Ecto neural progenitor cell (in vitro differentiated cells): ENCODE measurements around the gene SLC16A2.
"Not testable (repeated sequence)": the region's sequence is repeated elsewhere in the genome, so short reads cannot be mapped to it uniquely, and the experiment has no call there.

Experiments
- DNase-seq: peaks from one replicate; pipeline ENCODE4 v3.0.0-alpha.2; 2018; ENCODE audit warnings: low spot score

Gene SLC16A2

GRCh38 chrX:74446876-74447275 is 25.6 kb downstream of the SLC16A2 start:
- no peak for DNase-seq

- no peak for DNase-seq
Observed at GRCh38 chrX:74448669-74449068, 27.4 kb downstream of the SLC16A2 start.

- DNase-seq = no peak
Observed at GRCh38 chrX:74449322-74449936, 28.1 kb downstream of the SLC16A2 start.

- DNase-seq = no peak
Observed at GRCh38 chrX:74449937-74450330, 28.6 kb downstream of the SLC16A2 start.

DNA sequence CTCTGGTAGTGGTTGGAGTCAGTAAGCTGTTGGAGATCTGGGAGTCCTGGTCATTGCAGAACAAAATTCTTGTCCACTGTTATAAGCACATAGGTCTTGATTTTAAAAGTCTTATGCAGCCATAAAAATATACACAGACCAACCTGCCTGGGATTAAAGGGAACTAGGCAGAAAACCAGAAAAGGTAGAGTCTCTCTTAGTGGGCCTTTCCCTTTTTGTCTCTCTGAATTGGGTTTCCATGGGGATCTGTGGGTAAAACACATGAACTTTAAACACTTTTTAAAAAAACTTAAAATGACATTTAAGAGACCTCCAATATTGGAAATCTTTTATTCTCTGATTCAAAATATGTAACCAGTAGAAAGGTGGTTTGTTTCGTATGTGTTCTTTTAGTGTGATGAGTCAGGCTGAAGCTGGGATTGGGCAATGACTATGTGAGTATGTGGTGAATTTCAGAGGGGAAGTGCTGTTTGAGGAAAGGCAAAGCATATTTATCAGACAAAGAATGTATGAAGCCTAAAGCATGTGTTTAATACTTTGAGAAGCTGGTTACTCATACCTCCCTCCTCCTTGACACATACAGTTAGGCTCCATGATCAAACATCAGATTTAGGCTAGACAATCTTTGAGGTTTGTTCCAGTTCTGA is 29.6 kb downstream of the SLC16A2 start:
- no peak for DNase-seq

DNA sequence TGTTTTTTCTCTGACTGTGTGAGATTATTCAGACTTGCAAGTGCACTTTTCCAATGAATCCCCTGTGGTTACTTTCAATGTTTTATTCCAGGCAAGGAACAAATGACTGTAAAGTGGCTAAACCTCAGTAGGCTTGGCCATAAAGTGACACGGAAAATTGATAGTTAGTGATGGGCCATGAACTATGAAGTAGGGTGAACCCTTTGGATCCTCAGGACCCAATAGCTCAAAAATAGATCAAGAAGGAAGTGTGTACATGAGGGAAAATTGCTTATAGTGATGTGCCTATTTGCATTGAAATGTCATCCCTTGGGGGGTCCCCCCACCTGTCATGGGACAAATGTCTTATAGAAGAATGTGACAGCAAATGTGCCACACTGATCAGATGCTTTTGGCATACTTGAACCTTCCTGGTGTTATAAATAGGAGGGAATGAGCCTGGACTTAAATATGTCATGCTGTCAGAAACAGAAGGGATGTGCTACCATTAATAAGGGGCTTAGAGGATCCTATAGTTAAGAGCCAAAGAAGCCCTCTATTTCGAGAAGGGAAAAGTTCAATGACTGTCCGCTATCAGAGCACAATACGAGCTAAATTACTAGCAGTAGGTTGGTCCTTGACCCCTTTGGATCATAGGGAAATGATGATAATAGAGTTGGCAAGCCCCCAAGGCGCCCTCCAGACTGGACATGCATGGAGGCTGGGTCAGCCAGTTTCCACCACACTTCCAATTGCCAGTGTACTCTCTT is 30.3 kb downstream of the SLC16A2 start:
- no peak for DNase-seq

DNA sequence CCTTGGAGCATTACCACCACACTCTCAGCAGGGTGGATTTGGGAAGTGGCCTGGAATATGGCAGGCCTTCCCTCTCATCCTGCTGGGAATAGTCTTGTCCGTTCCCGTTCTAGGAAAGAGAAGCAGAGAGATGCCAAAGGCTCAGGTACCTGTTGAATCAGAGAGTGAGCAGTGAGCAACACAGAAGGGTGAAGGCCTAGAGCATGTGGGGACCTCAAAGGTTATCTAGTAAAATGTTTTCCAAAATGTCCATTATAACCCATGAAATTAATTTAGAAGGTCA is 30.8 kb downstream of the SLC16A2 start:
- no peak for DNase-seq

DNA sequence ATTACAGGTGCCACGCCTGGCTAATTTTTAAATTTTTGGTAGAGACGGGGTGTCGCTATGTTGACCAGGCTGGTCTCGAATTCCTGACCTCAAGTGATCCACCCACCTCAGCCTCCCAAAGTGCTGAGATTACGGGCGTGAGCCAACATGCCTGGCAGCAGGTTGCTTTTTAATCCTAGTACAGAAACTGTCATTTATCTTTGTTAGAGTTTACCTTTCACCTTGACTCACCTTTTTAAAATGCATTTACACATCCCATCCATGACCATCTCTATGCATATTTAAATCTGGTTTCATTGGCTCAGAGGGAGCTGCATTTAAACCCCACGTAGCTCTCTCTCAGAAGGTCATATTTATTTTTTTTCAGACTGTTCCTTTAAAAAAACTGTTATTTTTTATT is 31.9 kb downstream of the SLC16A2 start:
- no peak for DNase-seq

DNA sequence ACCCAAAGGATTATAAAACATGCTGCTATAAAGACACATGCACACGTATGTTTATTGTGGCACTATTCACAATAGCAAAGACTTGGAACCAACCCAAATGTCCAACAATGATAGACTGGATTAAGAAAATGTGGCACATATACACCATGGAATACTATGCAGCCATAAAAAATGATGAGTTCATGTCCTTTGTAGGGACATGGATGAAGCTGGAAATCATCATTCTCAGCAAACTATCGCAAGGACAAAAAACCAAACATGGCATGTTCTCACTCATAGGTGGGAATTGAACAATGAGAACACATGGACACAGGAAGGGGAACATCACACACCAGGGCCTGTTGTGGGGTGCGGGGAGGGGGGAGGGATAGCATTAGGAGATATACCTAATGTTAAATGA is 32.9 kb downstream of the SLC16A2 start:
- not testable (repeated sequence) for DNase-seq

DNA sequence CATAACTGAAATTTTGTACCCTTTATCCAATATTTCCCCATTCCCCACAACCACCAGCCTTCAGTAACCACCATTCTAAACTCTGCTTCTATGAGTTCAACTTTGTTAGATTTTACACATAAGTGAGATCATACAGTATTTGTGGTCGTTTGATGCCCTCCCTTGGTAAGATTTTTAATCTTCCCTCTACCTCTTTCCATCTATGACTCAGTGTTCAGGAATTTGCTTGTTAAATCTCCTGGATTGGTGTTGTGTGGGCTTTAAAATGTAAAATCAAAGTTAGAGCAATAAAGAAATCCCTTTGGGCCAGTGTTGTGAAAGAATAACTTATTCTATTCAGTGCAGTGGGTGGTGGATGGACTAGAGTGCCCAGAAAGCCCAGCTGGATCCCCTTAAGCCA is 37.4 kb downstream of the SLC16A2 start:
- no peak for DNase-seq

- no peak for DNase-seq
Observed at GRCh38 chrX:74461384-74461783, 40.1 kb downstream of the SLC16A2 start.

- DNase-seq = no peak
Observed at GRCh38 chrX:74464722-74465121, 43.4 kb downstream of the SLC16A2 start.

DNA sequence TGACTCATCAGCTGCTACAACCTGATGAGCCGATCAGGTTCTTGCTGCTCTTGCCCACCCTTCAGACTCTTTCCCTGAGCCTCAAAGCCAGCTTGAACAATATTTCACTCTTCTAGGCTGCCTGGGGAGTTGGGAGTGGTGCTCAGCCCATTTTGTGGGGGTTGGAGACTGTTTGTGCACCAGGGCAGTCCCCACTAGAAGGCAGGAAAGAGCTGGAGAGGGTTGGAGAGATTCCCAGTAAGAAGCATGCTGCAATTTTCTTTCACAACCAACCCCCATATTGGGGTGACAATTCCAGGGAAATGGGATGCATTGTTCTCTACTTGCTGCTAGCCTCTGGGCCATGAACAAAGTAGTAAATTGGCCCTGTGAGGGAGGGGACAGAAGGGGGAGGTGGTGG is 44.1 kb downstream of the SLC16A2 start:
- DNase-seq = no peak

- DNase-seq = no peak
Observed at GRCh38 chrX:74467656-74468055, 46.4 kb downstream of the SLC16A2 start.

DNA sequence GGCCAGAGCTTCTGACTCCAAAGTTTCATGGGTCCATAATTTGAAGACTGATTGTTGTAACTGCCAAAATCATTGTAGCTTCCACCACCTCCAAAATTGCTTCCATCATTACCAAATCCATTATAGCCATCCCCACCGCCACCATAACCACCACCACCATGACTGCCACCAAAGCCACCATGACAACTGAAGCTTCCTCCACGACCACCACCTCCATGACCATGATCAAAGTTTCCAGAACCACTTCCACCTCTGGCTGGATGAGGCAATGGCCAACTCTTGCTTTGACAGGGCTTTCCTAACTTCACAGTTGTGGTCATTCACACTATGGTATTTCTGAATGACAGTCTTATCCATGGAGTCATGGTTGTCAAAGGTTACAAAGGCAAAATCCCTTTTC is 51.8 kb downstream of the SLC16A2 start:
- not testable (repeated sequence) for DNase-seq

DNA sequence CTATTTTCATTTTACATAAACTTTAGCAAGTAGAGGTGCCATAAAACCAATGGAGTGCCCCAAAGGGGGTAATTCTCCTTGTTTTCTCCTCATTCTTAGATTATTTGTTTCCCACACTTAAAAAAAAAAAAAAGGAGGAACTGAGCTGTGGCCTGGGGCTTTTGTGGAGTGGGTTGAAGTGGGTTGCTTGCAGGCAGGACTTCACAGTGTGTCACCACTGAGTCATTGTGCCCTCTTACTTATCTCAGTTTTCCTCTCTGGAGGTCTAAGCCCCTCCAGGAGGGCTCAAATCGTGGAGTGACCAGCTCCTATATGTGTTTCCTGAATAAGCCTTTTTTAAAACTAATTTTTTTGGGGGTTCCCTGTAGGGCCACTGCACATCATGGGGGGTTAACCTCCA is 69.0 kb downstream of the SLC16A2 start:
- no peak for DNase-seq

DNA sequence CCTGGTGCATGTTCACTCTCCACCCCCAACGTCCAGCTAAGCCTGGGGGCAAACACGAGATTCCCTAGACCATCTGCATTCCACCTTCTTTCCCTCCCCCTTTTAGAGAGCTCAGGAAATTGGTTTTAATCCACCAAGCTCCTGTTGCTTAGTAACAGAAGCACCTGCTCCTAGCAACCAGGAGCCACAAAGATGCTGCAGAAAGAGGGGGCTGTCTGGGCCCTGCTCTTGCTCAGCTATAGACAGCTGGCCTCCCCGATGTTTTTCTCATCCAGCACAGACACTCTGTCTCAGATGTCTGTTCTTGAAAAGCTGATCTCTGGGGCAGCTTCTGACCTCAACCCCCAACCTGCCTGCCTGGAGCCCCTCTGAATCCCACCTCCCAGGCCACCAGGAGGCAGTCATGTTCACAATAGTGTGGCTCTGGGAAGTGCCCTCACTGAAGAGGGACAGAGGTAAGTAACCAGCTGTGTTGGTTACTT is 71.5 kb downstream of the SLC16A2 start:
- peak; percentile 72 for DNase-seq

DNA sequence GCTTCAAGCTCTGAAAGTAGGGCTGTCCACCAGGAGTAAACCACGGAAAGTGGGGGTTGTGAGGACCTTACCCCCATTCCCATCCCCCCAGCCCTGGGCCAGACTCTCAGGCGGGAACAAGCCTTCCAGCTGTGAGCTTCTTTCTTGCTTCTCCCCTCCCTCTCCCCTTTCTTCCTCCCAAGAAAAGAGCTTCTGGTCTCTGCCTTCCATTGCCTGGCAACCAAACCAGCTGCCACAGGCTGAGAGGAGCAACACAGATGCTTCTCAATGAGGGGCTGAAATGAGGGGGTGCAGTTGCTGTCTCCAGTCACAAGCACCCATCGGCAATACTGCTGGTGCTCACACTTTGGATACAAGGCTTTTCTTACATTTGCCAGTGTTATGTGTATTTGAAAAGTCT is 72.5 kb downstream of the SLC16A2 start:
- no peak for DNase-seq

DNA sequence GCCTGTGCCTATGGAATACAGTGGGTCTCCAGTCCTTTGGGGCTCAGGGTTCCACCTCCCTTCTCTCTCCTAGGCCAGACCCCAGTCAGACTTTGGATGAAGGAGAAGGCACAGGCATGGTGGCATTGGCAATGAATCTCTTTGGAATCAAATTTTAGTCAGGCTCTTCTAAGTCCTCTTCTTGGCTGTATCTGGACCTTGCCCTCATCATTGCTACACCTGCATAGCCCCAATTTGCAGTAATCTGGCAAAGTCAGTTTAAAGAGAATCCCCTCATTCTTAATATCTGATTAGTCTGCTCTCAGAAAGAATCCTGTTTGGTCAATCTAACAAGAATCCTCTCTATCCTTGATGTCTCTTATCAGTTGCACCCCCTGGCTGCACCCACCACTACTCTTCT is 77.6 kb downstream of the SLC16A2 start:
- DNase-seq = no peak

DNA sequence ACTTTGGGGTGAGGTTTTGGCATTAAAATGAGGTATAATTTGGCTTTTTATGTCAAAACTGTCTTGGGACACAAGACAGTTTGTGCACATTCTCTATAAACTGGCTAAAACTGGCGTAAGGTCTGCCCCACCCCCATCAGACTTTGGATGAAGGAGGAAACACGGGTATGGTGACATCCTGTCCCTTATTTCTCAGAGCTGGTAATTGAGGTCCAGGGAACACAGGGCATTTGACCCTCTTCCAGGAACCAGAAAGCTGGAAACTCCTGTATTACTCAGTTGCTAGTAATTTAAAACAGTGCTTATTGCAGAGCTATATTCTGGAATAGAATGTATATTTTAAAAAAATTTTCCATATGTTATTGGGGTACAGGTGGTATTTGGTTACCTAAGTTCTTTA is 78.8 kb downstream of the SLC16A2 start:
- DNase-seq = no peak

GRCh38 chrX:74500555-74500954 is 79.3 kb downstream of the SLC16A2 start:
- DNase-seq = no peak

DNA sequence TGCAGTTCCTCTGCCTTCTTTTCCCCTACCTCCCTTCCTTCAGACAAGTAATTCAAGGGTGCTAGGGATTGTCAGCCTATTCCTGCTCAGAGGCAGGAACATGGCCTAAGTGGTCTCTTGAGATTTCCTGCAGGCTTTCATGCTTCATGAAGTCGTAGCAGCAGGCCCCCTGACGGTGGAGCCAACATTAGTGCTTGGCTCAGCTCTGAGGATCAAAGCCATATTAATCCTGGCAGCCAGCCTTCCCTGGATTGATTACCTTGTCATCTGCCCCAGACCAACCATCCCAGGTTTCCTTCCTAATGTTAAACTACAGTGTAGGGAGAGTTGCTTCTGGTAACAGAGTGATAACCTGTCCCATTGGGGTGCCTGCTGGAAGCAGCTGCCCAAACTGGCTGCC is 84.1 kb downstream of the SLC16A2 start:
- DNase-seq = no peak

- DNase-seq = no peak
Observed at GRCh38 chrX:74506317-74507115, 85.2 kb downstream of the SLC16A2 start.
